Astrocyte (in vitro differentiated cells and primary cell): ENCODE results near the gene ASB13. TPM values are rescaled to one million over a fixed set of nuclear protein-coding genes. Genes with fewer than 3 reads are reported as not detected.

Experiments
- DNase-seq: peaks from one replicate; pipeline ENCODE4 v3.0.0-alpha.2; 2010; ENCODE audit warnings: low read depth
- FAIRE-seq: peaks from 2 replicates; lab custom pipeline; 2011; peaks lifted over from hg19 to GRCh38; lab: Jason Lieb, UNC
- H2AFZ ChIP-seq: 2 replicates; pipeline ENCODE4 v1.6.0; 2012; ENCODE audit warnings: low read depth, low read length, inconsistent platforms
- H3K27ac ChIP-seq: 2 replicates; pipeline ENCODE4 v1.5.1; 2011; ENCODE audit warnings: low read depth, low read length, inconsistent platforms
- H3K27me3 ChIP-seq: 2 replicates; pipeline ENCODE4 v1.6.0; 2011; ENCODE audit warnings: low read length, inconsistent platforms; ENCODE audit not compliant: insufficient read depth
- H3K36me3 ChIP-seq: 2 replicates; pipeline ENCODE4 v1.5.1; 2011; ENCODE audit warnings: low read length, inconsistent platforms; ENCODE audit not compliant: insufficient read depth
- H3K4me1 ChIP-seq: 2 replicates; pipeline ENCODE4 v1.5.1; 2011; ENCODE audit warnings: low read length, inconsistent platforms; ENCODE audit not compliant: insufficient read depth
- H3K4me2 ChIP-seq: 2 replicates; pipeline ENCODE4 v1.6.0; 2012; ENCODE audit warnings: low read length, inconsistent platforms
- H3K4me3 ChIP-seq: 2 replicates; pipeline ENCODE4 v1.5.1; 2011; ENCODE audit warnings: low read depth, mild to moderate bottlenecking, low read length, inconsistent platforms; ENCODE audit not compliant: insufficient read depth
- H3K79me2 ChIP-seq: 2 replicates; pipeline ENCODE4 v1.6.0; 2012; ENCODE audit warnings: mild to moderate bottlenecking, low read length, inconsistent platforms; ENCODE audit not compliant: insufficient read depth
- H3K9ac ChIP-seq: 2 replicates; pipeline ENCODE4 v1.6.0; 2012; ENCODE audit warnings: mild to moderate bottlenecking, low read length, inconsistent platforms
- H3K9me3 ChIP-seq: 2 replicates; pipeline ENCODE4 v1.5.1; 2012; ENCODE audit warnings: low read depth, mild to moderate bottlenecking, low read length, inconsistent platforms; ENCODE audit not compliant: insufficient read depth
- H4K20me1 ChIP-seq: 2 replicates; pipeline ENCODE4 v1.6.0; 2012; ENCODE audit warnings: low read length, inconsistent platforms; ENCODE audit not compliant: insufficient read depth
- H3K27ac Mint-ChIP-seq: one replicate; pipeline ENCODE4 v1.8.0; 2021; ENCODE audit warnings: mild to moderate bottlenecking, mixed read lengths; ENCODE audit not compliant: unreplicated experiment
- H3K27me3 Mint-ChIP-seq: one replicate; pipeline ENCODE4 v1.8.0; 2021; ENCODE audit warnings: low read depth, mixed read lengths; ENCODE audit not compliant: unreplicated experiment
- H3K36me3 Mint-ChIP-seq: one replicate; pipeline ENCODE4 v1.8.0; 2021; ENCODE audit warnings: low read depth, mixed read lengths; ENCODE audit not compliant: unreplicated experiment
- H3K4me1 Mint-ChIP-seq: one replicate; pipeline ENCODE4 v1.8.0; 2021; ENCODE audit warnings: low read depth, mixed read lengths; ENCODE audit not compliant: unreplicated experiment
- H3K4me3 Mint-ChIP-seq: one replicate; pipeline ENCODE4 v1.8.0; 2021; ENCODE audit warnings: mild to moderate bottlenecking, moderate library complexity, mixed read lengths; ENCODE audit not compliant: unreplicated experiment
- H3K9me3 Mint-ChIP-seq: one replicate; pipeline ENCODE4 v1.8.0; 2021; ENCODE audit warnings: mild to moderate bottlenecking, mixed read lengths; ENCODE audit not compliant: unreplicated experiment
- EZH2 ChIP-seq: IDR thresholded peaks from 2 replicates; pipeline ENCODE4 v1.6.1; 2012; ENCODE audit warnings: mild to moderate bottlenecking, low read length, inconsistent platforms; ENCODE audit not compliant: insufficient read depth
- total RNA-seq: library from RNA; stranded (reverse); gene quantifications from 2 replicates; pipeline ENCODE4 v1.2.1, GENCODE V29; 2021
- TF ChIP-seq, protein P1 (sequence below): IDR thresholded peaks from 2 replicates; pipeline ENCODE4 v1.5.1; 2011; ENCODE audit warnings: low read depth, mild to moderate bottlenecking, inconsistent platforms, low read length, moderate library complexity; ENCODE audit not compliant: insufficient read depth

Gene ASB13
- total RNA-seq, 1 donor from 2014 or later: 4.8 TPM

- Mint-ChIP-seq H3K9me3 (peaks cover 3% of the 10 kb centered on the region), H3K36me3 (no peaks in the 10 kb centered on the region), H3K27me3 (no peaks in the 10 kb centered on the region), H3K27ac (no peak overlapping the region), H3K4me1 (no peaks in the 10 kb centered on the region), H3K4me3 (no peak overlapping the region)
- FAIRE-seq (no peak), DNase-seq (no peak)
- Histone ChIP-seq H3K27me3 (peaks cover 7% of the 10 kb centered on the region), H3K9ac (no peak overlapping the region), H3K4me3 (no peak overlapping the region), H3K79me2 (no peaks in the 10 kb centered on the region), H3K27ac (no peak overlapping the region), H3K36me3 (no peaks in the 10 kb centered on the region), H3K9me3 (no peaks in the 10 kb centered on the region), H3K4me1 (peaks cover 4% of the 10 kb centered on the region), H3K4me2 (no peak overlapping the region), H2AFZ (no peak overlapping the region), H4K20me1 (no peaks in the 10 kb centered on the region)
- no peak for TF ChIP-seq EZH2
- TF ChIP-seq, protein P1, sequence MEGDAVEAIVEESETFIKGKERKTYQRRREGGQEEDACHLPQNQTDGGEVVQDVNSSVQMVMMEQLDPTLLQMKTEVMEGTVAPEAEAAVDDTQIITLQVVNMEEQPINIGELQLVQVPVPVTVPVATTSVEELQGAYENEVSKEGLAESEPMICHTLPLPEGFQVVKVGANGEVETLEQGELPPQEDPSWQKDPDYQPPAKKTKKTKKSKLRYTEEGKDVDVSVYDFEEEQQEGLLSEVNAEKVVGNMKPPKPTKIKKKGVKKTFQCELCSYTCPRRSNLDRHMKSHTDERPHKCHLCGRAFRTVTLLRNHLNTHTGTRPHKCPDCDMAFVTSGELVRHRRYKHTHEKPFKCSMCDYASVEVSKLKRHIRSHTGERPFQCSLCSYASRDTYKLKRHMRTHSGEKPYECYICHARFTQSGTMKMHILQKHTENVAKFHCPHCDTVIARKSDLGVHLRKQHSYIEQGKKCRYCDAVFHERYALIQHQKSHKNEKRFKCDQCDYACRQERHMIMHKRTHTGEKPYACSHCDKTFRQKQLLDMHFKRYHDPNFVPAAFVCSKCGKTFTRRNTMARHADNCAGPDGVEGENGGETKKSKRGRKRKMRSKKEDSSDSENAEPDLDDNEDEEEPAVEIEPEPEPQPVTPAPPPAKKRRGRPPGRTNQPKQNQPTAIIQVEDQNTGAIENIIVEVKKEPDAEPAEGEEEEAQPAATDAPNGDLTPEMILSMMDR: no peak
These were observed 13.2 kb upstream of the ASB13 start for GRCh38 chr10:5679606-5680005.

GRCh38 chr10:5679037-5679435 lies 12.6 kb upstream of the ASB13 start:
- Histone ChIP-seq H3K36me3 (no peaks in the 10 kb centered on the region), H3K4me1 (peaks cover under 1% of the 10 kb centered on the region), H4K20me1 (no peaks in the 10 kb centered on the region), H2AFZ (no peak overlapping the region), H3K27ac (no peak overlapping the region), H3K27me3 (peaks cover 7% of the 10 kb centered on the region), H3K79me2 (no peaks in the 10 kb centered on the region), H3K9me3 (no peaks in the 10 kb centered on the region), H3K4me3 (no peak overlapping the region), H3K4me2 (no peak overlapping the region), H3K9ac (no peak overlapping the region)
- H3K27me3 Mint-ChIP-seq: no peaks in the 10 kb centered on the region
- TF ChIP-seq, protein P1: no peak
- TF ChIP-seq EZH2: no peak
- peaks cover 4% of the 10 kb centered on the region for H3K9me3 Mint-ChIP-seq
- H3K36me3 Mint-ChIP-seq: no peaks in the 10 kb centered on the region
- H3K4me1 Mint-ChIP-seq: no peaks in the 10 kb centered on the region
- DNase-seq: no peak
- H3K4me3 Mint-ChIP-seq: no peak overlapping the region
- no peak for FAIRE-seq
- no peak overlapping the region for H3K27ac Mint-ChIP-seq

DNA sequence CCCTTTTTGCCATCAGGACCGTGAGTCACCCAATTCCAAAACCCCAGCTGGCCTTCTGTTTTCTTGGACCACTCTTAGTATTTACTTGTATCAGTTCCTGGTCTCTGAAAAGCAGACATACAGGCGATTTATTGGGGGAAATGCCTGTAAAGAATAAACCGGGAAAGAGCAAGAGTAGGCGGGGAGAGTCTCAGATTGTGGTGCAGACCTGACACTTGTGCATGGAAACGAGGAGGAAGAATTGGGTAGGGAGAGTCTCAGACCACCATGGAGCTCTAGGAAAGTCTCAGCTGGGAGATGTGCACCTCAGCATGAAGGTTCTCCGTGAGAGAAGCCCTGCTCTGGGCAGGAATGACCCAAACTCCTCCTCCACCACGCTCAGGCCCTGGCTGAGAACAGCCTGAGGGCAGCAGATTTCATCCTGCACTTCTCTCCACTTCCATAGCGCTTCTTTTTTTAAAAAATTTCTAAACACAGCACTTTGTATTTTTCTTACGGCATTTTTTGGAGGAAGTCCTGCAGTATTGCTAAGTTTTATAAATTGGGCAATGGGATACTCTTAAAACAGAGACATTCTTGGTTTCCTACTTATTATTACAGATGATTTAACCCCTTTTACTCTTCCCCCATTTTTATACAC lies 12.1 kb upstream of the ASB13 start:
- Histone ChIP-seq H3K9ac (no peak overlapping the region), H3K79me2 (no peaks in the 10 kb centered on the region), H4K20me1 (no peaks in the 10 kb centered on the region), H2AFZ (no peak overlapping the region), H3K9me3 (no peaks in the 10 kb centered on the region), H3K4me3 (no peak overlapping the region), H3K4me1 (no peaks in the 10 kb centered on the region), H3K27ac (no peak overlapping the region), H3K4me2 (no peak overlapping the region), H3K27me3 (peaks cover 7% of the 10 kb centered on the region), H3K36me3 (no peaks in the 10 kb centered on the region)
- Mint-ChIP-seq H3K27me3 (no peaks in the 10 kb centered on the region), H3K36me3 (no peaks in the 10 kb centered on the region), H3K9me3 (peaks cover 4% of the 10 kb centered on the region), H3K27ac (peak overlapping the region; percentile 34), H3K4me1 (no peaks in the 10 kb centered on the region), H3K4me3 (no peak overlapping the region)
- no peak for FAIRE-seq
- TF ChIP-seq, protein P1: no peak
- DNase-seq: no peak
